Activated CD4-positive, alpha-beta T cell treated with anti-CD3 and anti-CD28 coated beads, Interleukin-2, Interleukin-6, amounts not matched to agents 100 ng/mL and 50 ng/mL, durations not matched to agents 16 hours and 8 hours (primary cell): ENCODE measurements around the gene ZDHHC11.
"Not testable (repeated sequence)": the region's sequence is repeated elsewhere in the genome, so short reads cannot be mapped to it uniquely, and the experiment has no call there.

Source experiments
- DNase-seq: peaks from one replicate; pipeline ENCODE4 v3.0.0-alpha.2; 2020

Gene ZDHHC11

GRCh38 chr5:758698-759053 lies 92.1 kb downstream of the ZDHHC11 start:
- DNase-seq = no peak

DNA sequence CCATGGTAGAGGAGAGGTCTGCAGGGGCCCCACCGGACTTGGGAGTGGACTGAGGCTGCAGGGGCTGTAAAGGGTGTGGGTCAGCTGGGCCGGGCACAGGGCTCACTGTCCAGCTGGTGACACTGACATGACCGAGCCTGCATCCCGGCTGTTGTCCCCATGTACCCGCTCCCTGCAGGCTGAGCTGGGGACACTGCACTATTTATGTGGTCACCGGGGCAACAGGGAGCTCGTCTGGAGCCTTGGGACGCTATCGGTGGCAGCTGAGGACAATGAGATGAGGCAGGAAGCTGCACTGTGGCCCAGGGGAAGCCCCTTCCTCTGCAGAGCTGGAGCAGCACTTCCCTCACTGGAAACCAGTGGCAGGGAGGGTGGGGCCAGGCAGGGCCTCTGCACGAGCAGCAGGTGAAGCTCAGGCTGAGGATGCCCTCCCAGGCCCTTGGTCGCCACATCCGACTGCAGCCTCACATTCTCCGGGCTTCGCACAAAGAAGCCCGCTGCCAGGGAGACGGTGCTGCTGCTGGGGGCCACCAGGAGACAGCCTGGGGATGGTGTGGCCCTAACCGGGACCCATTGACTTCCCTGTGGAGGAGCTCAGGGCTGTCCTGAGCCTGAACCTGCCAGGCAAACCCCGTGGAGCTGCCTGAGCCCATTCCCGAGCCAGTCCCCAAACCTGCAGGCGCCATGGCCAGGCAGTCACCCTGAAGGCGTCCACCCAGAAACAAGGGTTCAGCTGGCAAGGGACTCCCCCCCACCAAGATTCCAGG lies 92.7 kb downstream of the ZDHHC11 start:
- peak; percentile 31 for DNase-seq

- DNase-seq = no peak
These were observed 93.3 kb downstream of the ZDHHC11 start for GRCh38 chr5:757346-757930.

GRCh38 chr5:756865-757345 lies 93.9 kb downstream of the ZDHHC11 start:
- no peak for DNase-seq

DNA sequence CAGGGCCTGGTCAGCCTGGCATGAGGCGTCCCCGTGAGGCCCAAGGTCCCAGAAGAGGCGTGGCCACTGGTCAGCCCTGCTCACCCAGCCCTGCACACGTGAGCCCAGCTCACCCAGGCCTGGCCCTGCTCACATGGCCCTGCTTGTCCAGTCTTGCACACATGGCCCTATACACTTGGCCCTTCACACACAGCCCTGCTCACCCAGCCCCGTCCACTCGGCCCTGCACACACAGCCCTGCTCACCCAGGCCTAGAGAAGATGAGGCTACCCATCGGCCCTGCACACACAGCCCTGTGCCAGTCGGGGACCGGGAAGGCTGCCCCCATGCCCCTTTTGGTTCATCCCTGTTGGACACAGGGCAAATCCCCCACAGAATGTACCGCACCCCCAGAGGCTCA lies 94.6 kb downstream of the ZDHHC11 start:
- DNase-seq = no peak

- DNase-seq = peak; percentile 41
These were observed 96.6 kb downstream of the ZDHHC11 start for GRCh38 chr5:754143-754632.

DNA sequence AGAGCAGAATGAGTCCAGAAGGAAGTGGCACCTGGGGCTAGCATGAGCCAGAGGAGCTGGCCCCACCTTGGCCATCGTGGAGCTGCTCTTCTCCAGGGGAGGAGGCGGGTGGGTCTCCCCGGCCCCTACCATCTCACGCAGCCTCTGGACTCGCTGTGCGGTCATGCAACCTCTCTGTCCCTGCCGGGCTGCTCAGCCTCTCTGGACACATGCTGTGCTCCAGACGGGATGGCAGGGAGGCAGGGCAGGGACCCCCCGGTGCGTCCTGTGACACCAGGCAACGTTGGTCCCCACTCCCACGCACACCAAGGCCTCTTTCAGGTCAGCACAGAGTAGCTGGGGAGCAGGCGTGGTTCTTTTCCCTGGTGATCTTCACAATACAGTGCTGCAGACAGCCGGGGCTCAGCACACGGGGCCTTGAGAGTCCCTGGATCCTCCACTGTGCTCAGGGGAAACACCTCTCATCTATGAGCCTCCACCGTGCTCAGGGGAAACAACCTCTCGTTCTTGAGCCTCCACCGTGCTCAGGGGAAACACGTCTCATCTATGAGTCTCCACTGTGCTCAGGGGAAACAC lies 97.1 kb downstream of the ZDHHC11 start:
- DNase-seq = not testable (repeated sequence)

DNA sequence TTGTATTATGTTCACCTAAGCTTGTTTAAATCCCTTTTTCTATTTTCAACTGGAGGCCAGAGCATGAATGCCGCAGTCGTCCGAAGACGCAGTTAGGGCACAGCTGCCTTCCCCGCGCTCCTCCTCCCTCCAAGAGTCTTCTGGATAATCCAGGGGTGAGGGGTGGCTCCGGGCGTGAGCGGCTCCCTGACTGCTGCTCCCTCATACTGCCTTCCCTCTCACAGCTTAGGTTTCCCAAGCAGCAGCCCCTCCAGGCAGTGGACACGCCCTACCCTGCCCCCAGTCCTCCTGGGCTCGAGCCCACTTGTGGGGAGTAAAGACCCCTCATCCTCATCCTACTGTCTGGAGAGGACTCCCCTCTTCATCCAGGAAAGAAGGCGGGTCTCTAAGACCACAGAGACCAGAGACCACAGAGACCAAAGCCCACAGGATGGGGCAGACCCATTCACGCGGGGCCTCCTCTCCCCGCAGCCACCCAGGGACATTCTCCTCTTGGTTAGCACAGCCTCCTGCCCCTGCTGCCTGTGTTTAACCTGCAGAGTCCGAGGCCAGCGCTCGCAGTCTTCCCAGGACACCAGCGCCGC lies 98.2 kb downstream of the ZDHHC11 start:
- not testable (repeated sequence) for DNase-seq

GRCh38 chr5:751992-752391 lies 98.8 kb downstream of the ZDHHC11 start:
- DNase-seq = not testable (repeated sequence)

DNA sequence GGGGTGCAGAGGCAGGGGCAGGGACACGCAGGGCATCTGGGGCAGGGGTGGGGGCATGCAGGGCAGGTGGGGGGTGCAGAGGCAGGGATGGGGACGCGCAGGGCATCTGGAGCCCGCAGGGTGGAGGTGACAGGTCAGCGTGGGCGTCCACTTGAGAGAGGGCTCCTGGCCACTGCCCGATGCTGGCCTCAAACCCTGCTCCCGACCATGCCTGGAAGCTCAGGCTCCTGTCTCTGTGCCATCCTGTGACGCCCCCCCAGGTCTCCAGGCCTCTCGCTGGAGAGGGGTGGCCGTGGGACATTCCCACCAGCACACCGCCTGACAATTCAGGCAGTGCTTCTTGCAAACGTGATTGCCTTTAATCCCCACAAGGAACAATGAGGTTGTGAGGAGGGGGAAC lies 99.3 kb downstream of the ZDHHC11 start:
- DNase-seq = no peak

DNA sequence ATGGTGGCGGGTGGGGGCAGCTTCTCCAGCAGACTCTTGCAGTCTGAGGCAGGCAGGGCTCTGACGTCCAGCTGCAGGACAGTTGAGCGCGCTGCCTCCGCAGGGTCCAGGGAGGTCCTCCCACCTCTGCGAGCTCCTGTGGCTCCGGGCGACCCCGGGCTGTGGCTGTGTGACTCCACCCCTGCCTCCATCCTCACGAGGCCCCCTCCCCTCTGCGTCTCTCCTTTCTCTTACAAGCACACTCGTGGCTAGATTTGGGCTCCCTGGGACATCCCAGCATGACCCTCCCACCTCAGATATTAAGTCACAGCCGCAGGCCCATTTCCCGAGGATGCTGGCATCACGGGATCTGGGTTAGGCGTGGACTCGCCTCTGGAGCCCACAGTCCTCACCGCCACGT lies 100.6 kb downstream of the ZDHHC11 start:
- DNase-seq = not testable (repeated sequence)

GRCh38 chr5:749101-749670 lies 101.6 kb downstream of the ZDHHC11 start:
- no peak for DNase-seq

DNA sequence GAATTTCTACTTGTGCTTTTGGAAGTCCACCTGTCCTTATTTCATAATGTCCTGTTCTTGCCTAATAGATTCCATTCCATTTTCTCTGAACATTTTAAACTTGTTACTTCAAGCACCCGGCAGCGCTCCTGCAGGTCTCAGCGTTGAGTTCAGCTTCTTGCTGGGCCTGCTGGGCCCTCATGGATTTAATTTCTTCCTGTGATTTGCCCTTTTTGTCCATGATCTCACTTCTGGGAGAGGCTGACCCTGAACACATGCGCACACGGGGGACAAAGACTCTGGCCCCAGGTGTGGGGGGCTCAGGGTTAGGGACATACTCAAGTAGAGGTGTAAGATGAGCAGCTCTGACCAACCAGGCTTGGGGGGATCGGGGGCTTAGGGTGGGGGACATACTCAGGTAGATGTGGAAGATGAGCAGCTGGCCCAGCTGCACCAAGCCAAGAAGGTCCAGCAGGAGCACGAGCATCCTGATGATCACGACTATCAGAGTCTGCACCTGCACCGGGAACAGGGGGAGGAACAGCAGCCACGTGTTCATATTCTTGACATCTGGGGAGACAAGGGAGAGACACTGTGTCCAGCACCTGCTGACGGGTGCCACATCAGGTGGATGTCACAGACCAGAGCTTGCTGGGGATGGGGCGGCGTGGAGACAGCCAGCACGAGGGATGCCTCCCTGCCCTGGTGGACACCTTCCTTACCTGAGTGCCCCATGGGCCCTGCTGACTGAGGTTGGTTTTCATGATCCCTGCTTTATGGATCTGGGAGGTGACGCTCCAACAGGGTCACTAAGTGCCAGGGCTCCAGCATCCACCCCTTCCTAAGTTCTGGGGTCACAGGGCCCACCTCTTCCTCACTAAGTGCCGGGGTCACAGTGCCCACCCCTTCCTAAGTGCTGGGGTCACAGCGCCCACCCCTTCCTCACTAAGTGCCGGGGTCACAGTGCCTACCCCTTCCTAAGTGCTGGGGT lies 102.5 kb downstream of the ZDHHC11 start:
- DNase-seq = not testable (repeated sequence)

- not testable (repeated sequence) for DNase-seq
These were observed 103.4 kb downstream of the ZDHHC11 start for GRCh38 chr5:747303-747844.

DNA sequence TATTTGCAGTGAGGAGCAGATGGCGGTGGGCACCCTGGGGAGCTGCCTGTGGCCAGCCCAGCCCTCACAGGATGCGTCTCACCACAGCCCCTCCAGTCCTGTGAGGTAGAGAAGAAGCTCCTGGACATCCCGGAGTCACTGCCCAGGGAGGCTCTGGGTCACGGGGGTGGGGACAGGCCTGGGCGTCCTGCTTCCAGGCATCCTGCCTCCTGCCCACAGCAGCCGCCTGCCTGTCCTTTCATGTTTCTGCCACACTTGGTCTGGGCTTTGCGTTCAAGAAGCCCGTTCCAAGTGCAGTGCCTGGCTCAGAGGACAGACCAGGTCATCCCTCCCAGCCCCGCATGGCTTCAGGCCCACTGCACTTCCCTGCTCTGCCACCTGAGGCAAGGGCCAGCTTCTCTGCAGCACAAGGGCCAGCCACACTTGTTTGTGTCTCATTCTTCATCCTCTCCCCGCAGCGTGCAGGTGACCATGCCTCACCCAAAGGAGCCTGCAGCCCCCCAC lies 104.5 kb downstream of the ZDHHC11 start:
- DNase-seq = no peak
